Neuronal stem cell (in vitro differentiated cells): ENCODE data around the gene RPS6KA1.

Experiments used
- DNase-seq: peaks from one replicate; pipeline ENCODE4 v3.0.0-alpha.2; 2013; ENCODE audit warnings: low spot score
- H2AFZ ChIP-seq: one replicate; pipeline ENCODE4 v1.6.1; 2013; ENCODE audit warnings: mild to moderate bottlenecking, low read length, inconsistent platforms
- H2AK5ac ChIP-seq: 2 replicates; pipeline ENCODE4 v1.6.1; 2013; ENCODE audit warnings: low read depth, mild to moderate bottlenecking, inconsistent platforms, low read length, moderate library complexity, mixed read lengths
- H2BK120ac ChIP-seq: 2 replicates; pipeline ENCODE4 v1.6.1; 2013; ENCODE audit warnings: low read depth, mild to moderate bottlenecking, inconsistent platforms, low read length, moderate library complexity, mixed read lengths
- H2BK12ac ChIP-seq: one replicate; pipeline ENCODE4 v1.6.1; 2013; ENCODE audit warnings: low read length, inconsistent platforms
- H2BK15ac ChIP-seq: 2 replicates; pipeline ENCODE4 v1.6.1; 2013; ENCODE audit warnings: mild to moderate bottlenecking, low read length, inconsistent platforms, mixed read lengths
- H2BK5ac ChIP-seq: one replicate; pipeline ENCODE4 v1.6.1; 2013; ENCODE audit warnings: inconsistent platforms, mild to moderate bottlenecking, low read length, moderate library complexity
- H3K14ac ChIP-seq: one replicate; pipeline ENCODE4 v1.6.1; 2013; ENCODE audit warnings: low read length, inconsistent platforms
- H3K18ac ChIP-seq: 2 replicates; pipeline ENCODE4 v1.6.1; 2013; ENCODE audit warnings: low read length, inconsistent platforms
- H3K23ac ChIP-seq: 2 replicates; pipeline ENCODE4 v1.6.1; 2013; ENCODE audit warnings: low read depth, mild to moderate bottlenecking, mixed read lengths, low read length, inconsistent platforms; ENCODE audit not compliant: poor library complexity
- H3K27ac ChIP-seq: replicated peaks from 3 replicates; pipeline ENCODE4 v1.5.1; 2013; ENCODE audit warnings: low read length, inconsistent platforms
- H3K27me3 ChIP-seq, 3 experiments: 2 replicates each; pipeline ENCODE4 v1.6.1; 2013; ENCODE audit warnings: low read length in 3 of 3, mild to moderate bottlenecking in 2 of 3, inconsistent platforms in 1 of 3, low read depth in 1 of 3, mixed read lengths in 1 of 3, moderate library complexity in 1 of 3; ENCODE audit not compliant: control insufficient read depth in 3 of 3, insufficient read depth in 3 of 3
- H3K36me3 ChIP-seq, 2 donors: replicated peaks in 1 of 2; 2 replicates each; pipeline ENCODE4 v1.6.1; 2013; ENCODE audit warnings: low read length in 2 of 2; ENCODE audit not compliant: control insufficient read depth in 2 of 2, insufficient read depth in 2 of 2
- H3K4ac ChIP-seq: 2 replicates; pipeline ENCODE4 v1.6.1; 2013; ENCODE audit warnings: inconsistent platforms, mild to moderate bottlenecking, low read length, moderate library complexity
- H3K4me1 ChIP-seq, 2 donors: 1 replicate in 1 of 2; 2 replicates in 1 of 2; pipeline ENCODE4 v1.6.1; 2013; ENCODE audit warnings: low read length in 2 of 2, low read depth in 1 of 2; ENCODE audit not compliant: control insufficient read depth in 2 of 2, insufficient read depth in 1 of 2
- H3K4me2 ChIP-seq: one replicate; pipeline ENCODE4 v1.6.1; 2013; ENCODE audit warnings: mild to moderate bottlenecking, low read length, inconsistent platforms; ENCODE audit not compliant: insufficient read depth, poor library complexity, severe bottlenecking
- H3K4me3 ChIP-seq, 2 donors: 2 replicates each; pipeline ENCODE4 v1.5.1; 2013; ENCODE audit warnings: low read length in 2 of 2, mild to moderate bottlenecking in 2 of 2, inconsistent platforms in 1 of 2, moderate library complexity in 1 of 2
- H3K79me1 ChIP-seq: one replicate; pipeline ENCODE4 v1.6.1; 2013; ENCODE audit warnings: low read depth, mild to moderate bottlenecking, inconsistent platforms, low read length, moderate library complexity
- H3K9ac ChIP-seq: one replicate; pipeline ENCODE4 v1.6.1; 2013; ENCODE audit warnings: mild to moderate bottlenecking, low read depth, low read length, inconsistent platforms; ENCODE audit not compliant: poor library complexity
- H3K9me3 ChIP-seq, 2 donors: replicated peaks in 1 of 2; 2 replicates each; pipeline versions ENCODE3 to v1.6.1; 2013; ENCODE audit warnings: low read length in 2 of 2, mild to moderate bottlenecking in 2 of 2, inconsistent platforms in 1 of 2, low read depth in 1 of 2, mixed read lengths in 1 of 2, moderate library complexity in 1 of 2; ENCODE audit not compliant: control insufficient read depth in 2 of 2, insufficient read depth in 1 of 2
- H4K8ac ChIP-seq: one replicate; pipeline ENCODE4 v1.6.1; 2013; ENCODE audit warnings: low read depth, mild to moderate bottlenecking, inconsistent platforms, low read length, moderate library complexity
- H4K91ac ChIP-seq: one replicate; pipeline ENCODE4 v1.6.1; 2013; ENCODE audit warnings: low read length, low read depth, mild to moderate bottlenecking, inconsistent platforms; ENCODE audit not compliant: poor library complexity
- WGBS, 2 donors: extraction: QIAGEN DNeasy Blood & Tissue Kit; methylation state at CpG; one replicate each; pipeline ENCODE4 v1.1.7; 2013; ENCODE audit warnings: missing lambda C conversion rate in 2 of 2, mixed read lengths in 1 of 2; ENCODE audit not compliant: insufficient read length in 2 of 2, insufficient replicate concordance in 1 of 2; ENCODE audit errors: extremely low coverage in 2 of 2; 5-methylcytosine and 5-hydroxymethylcytosine counted together

RPS6KA1 gene

GRCh38 chr1:26555550-26555981 lies 26.0 kb downstream of the RPS6KA1 start:
- H3K18ac ChIP-seq = peak overlapping the region; percentile 56
- H3K9me3 ChIP-seq = no peaks in the 10 kb centered on the region
- no peak for DNase-seq
- H3K4me1 ChIP-seq = peaks cover 13 to 14% of the 10 kb centered on the region in 2 donors
- H3K4me2 ChIP-seq = no peak overlapping the region
- peak overlapping the region; percentile 82 for H3K14ac ChIP-seq
- no peaks in the 10 kb centered on the region for H3K27me3 ChIP-seq
- H2AFZ ChIP-seq = peak overlapping the region; percentile 82
- H2BK5ac ChIP-seq = no peak overlapping the region
- no peak overlapping the region for H4K91ac ChIP-seq
- no peak overlapping the region for H3K27ac ChIP-seq
- H3K4ac ChIP-seq = no peak overlapping the region
- no peak overlapping the region for H2BK15ac ChIP-seq
- peaks cover 3% of the 10 kb centered on the region for H3K79me1 ChIP-seq
- no peak overlapping the region for H4K8ac ChIP-seq
- peaks cover 10 to 24% of the 10 kb centered on the region in 2 donors for H3K36me3 ChIP-seq
- H3K23ac ChIP-seq = no peak overlapping the region
- no peak overlapping the region for H3K9ac ChIP-seq
- no peak overlapping the region for H3K4me3 ChIP-seq
- no CpG with 5 or more reads among the region's 11 CpGs for WGBS, 2 donors
- no peak overlapping the region for H2AK5ac ChIP-seq
- H2BK120ac ChIP-seq = no peak overlapping the region
- no peak overlapping the region for H2BK12ac ChIP-seq

GRCh38 chr1:26556111-26556510 lies 26.6 kb downstream of the RPS6KA1 start:
- H2BK15ac ChIP-seq = no peak overlapping the region
- no peak overlapping the region for H3K4me2 ChIP-seq
- DNase-seq = no peak
- no peak overlapping the region for H4K8ac ChIP-seq
- H3K36me3 ChIP-seq = peaks cover 12 to 30% of the 10 kb centered on the region in 2 donors
- H3K27ac ChIP-seq = no peak overlapping the region
- no peak overlapping the region for H2AFZ ChIP-seq
- H2BK120ac ChIP-seq = no peak overlapping the region
- no peaks in the 10 kb centered on the region for H3K27me3 ChIP-seq
- no peak overlapping the region for H3K23ac ChIP-seq
- H3K14ac ChIP-seq = no peak overlapping the region
- no peak overlapping the region for H2AK5ac ChIP-seq
- H2BK5ac ChIP-seq = peak overlapping the region; percentile 29
- peaks cover 13 to 14% of the 10 kb centered on the region in 2 donors for H3K4me1 ChIP-seq
- no peak overlapping the region for H3K18ac ChIP-seq
- H2BK12ac ChIP-seq = no peak overlapping the region
- H4K91ac ChIP-seq = no peak overlapping the region
- no peak overlapping the region for H3K9ac ChIP-seq
- no peak overlapping the region for H3K4me3 ChIP-seq
- no peaks in the 10 kb centered on the region for H3K9me3 ChIP-seq
- peaks cover 3% of the 10 kb centered on the region for H3K79me1 ChIP-seq
- WGBS, 2 donors = no CpG with 5 or more reads among the region's 2 CpGs
- no peak overlapping the region for H3K4ac ChIP-seq

GRCh38 chr1:26557008-26557407 lies 27.4 kb downstream of the RPS6KA1 start:
- Histone ChIP-seq H3K4me2 (no peak overlapping the region), H3K36me3 (peaks cover 16 to 36% of the 10 kb centered on the region in 2 donors), H3K23ac (no peak overlapping the region), H3K9me3 (no peaks in the 10 kb centered on the region), H2BK5ac (no peak overlapping the region), H2AK5ac (peak overlapping the region; percentile 8), H3K79me1 (peaks cover 3% of the 10 kb centered on the region), H4K8ac (no peak overlapping the region), H4K91ac (no peak overlapping the region), H3K18ac (no peak overlapping the region), H2BK120ac (no peak overlapping the region), H2BK12ac (no peak overlapping the region), H3K4me1 (peaks cover 13 to 14% of the 10 kb centered on the region in 2 donors), H2BK15ac (no peak overlapping the region), H2AFZ (no peak overlapping the region), H3K4ac (no peak overlapping the region), H3K27ac (no peak overlapping the region), H3K27me3 (no peaks in the 10 kb centered on the region), H3K14ac (no peak overlapping the region), H3K4me3 (no peak overlapping the region), H3K9ac (peak overlapping the region; percentile 12)
- no CpG with 5 or more reads among the region's 14 CpGs for WGBS, 2 donors
- no peak for DNase-seq

GRCh38 chr1:26558685-26559048 lies 29.1 kb downstream of the RPS6KA1 start:
- H3K4me1 ChIP-seq = peaks cover 13 to 14% of the 10 kb centered on the region in 2 donors
- H2BK12ac ChIP-seq = no peak overlapping the region
- no peak for DNase-seq
- no peak overlapping the region for H3K4ac ChIP-seq
- H3K27ac ChIP-seq = no peak overlapping the region
- no peak overlapping the region for H3K18ac ChIP-seq
- no peak overlapping the region for H3K9ac ChIP-seq
- H2BK15ac ChIP-seq = no peak overlapping the region
- no CpG with 5 or more reads among the region's 13 CpGs for WGBS, 2 donors
- H2BK120ac ChIP-seq = no peak overlapping the region
- no peak overlapping the region for H3K4me2 ChIP-seq
- H3K4me3 ChIP-seq = peak overlapping the region in 1 of 2 donors; percentile 58
- H3K36me3 ChIP-seq = peaks cover 13 to 34% of the 10 kb centered on the region in 2 donors
- no peak overlapping the region for H4K91ac ChIP-seq
- H2AK5ac ChIP-seq = no peak overlapping the region
- no peaks in the 10 kb centered on the region for H3K27me3 ChIP-seq
- H3K14ac ChIP-seq = no peak overlapping the region
- H3K9me3 ChIP-seq = no peaks in the 10 kb centered on the region
- H4K8ac ChIP-seq = no peak overlapping the region
- H3K79me1 ChIP-seq = peaks cover 3% of the 10 kb centered on the region
- H3K23ac ChIP-seq = no peak overlapping the region
- no peak overlapping the region for H2BK5ac ChIP-seq
- no peak overlapping the region for H2AFZ ChIP-seq
